Lower leg skin (tissue), 4 donors: ENCODE data around the gene PDLIM7. TPM values are rescaled to one million over a fixed set of nuclear protein-coding genes. Genes with fewer than 3 reads are reported as not detected.

ENCODE experiments used
- DNase-seq, 2 donors: peaks; one replicate each; pipeline ENCODE4 v3.0.0-alpha.2; 2019; ENCODE audit warnings: low spot score in 2 of 2
- H3K4me3 ChIP-seq: fragments of 200-600 bp; sonication (generic); 2 replicates; pipeline ENCODE4 v1.5.1; 2017; ENCODE audit warnings: mild to moderate bottlenecking, low read depth; ENCODE audit not compliant: poor library complexity, severe bottlenecking
- CTCF ChIP-seq, 3 donors: fragments of 450-650 bp; IDR thresholded peaks; one replicate each; pipeline ENCODE4 v1.5.1; 2016; ENCODE audit warnings: antibody characterized with exemption in 3 of 3, mild to moderate bottlenecking in 3 of 3, moderate library complexity in 2 of 3
- POLR2A ChIP-seq, 2 donors: fragments of 450-650 bp; IDR thresholded peaks; one replicate each; pipeline ENCODE4 v1.6.1; 2016 to 2017; ENCODE audit warnings: antibody characterized with exemption in 2 of 2, mild to moderate bottlenecking in 1 of 2, moderate library complexity in 1 of 2
- WGBS, 2 donors: methylation state at CpG; one replicate each; pipeline ENCODE4 v1.1.5; 2018; 5-methylcytosine and 5-hydroxymethylcytosine counted together
- intact Hi-C: fragments of 100-400 bp; cut with DNase I; formaldehyde crosslinking; loops from one replicate; pipeline ENCODE4 v1.15.0; 2023; ENCODE audit warnings: low total_unique reads
- total RNA-seq, 4 donors: library from RNA; depleted of rRNA; stranded (reverse); fragments of >200 nt; gene quantifications; one replicate each; pipeline ENCODE4 v1.1.0, GENCODE V29; 2016

Gene PDLIM7
- total RNA-seq, 4 donors from 2014 or later: 11.8 to 31.7 (median 23.5) TPM

- TF ChIP-seq CTCF (IDR thresholded peaks at IDR 0.05): no peak
- TF ChIP-seq POLR2A (IDR thresholded peaks at IDR 0.05): no peak
These were observed 12.7 kb upstream of the PDLIM7 start for GRCh38 chr5:177509991-177510566.

GRCh38 chr5:177509381-177509951, 12.1 kb upstream of the PDLIM7 start, which contains the start of gene DOK3:
TSS of gene DOK3 (minus strand) at chr5:177509826. CDS start at chr5:177509540, 286 bp downstream.
- TF ChIP-seq POLR2A (IDR thresholded peaks at IDR 0.05) (no peak), CTCF (IDR thresholded peaks at IDR 0.05) (no peak)
- WGBS, 2 donors: 32 to 39% methylated on average over 20 of the region's 20 CpGs
- DNase-seq: no peak
- intact Hi-C loops: no loop called here
- H3K4me3 ChIP-seq: no peak within 1 kb of the TSS

More at GRCh38 chr5:177509991-177510566, 12.7 kb upstream of the PDLIM7 start:
- intact Hi-C loops: no loop called here
- WGBS, 2 donors: 68 to 69% methylated on average over 11 of the region's 11 CpGs
- DNase-seq: no peak
- H3K4me3 ChIP-seq: no peak overlapping the region

- no peak overlapping the region for H3K4me3 ChIP-seq
- no peak for TF ChIP-seq CTCF (IDR thresholded peaks at IDR 0.05)
- no peak for DNase-seq
- intact Hi-C loops: no loop called here
- 54 to 68% methylated on average over 8 of the region's 8 CpGs for WGBS, 2 donors
These were observed 11.4 kb upstream of the PDLIM7 start for GRCh38 chr5:177508837-177509236.

- TF ChIP-seq POLR2A (IDR thresholded peaks at IDR 0.05): no peak
- no peak for TF ChIP-seq CTCF (IDR thresholded peaks at IDR 0.05)
- H3K4me3 ChIP-seq: no peak overlapping the region
- DNase-seq: no peak
- WGBS, 2 donors: 80 to 87% methylated on average over 22 to 25 of the region's 26 CpGs
- intact Hi-C loops: no loop called here
These were observed 10.8 kb upstream of the PDLIM7 start for GRCh38 chr5:177508221-177508611.

- no peak for DNase-seq
- 76 to 80% methylated on average over 17 of the region's 17 CpGs for WGBS, 2 donors
- H3K4me3 ChIP-seq: no peak overlapping the region
These were observed 10.3 kb upstream of the PDLIM7 start for GRCh38 chr5:177507596-177508220.

More at GRCh38 chr5:177507596-177508220, 10.3 kb upstream of the PDLIM7 start:
- intact Hi-C loops: no loop called here
- TF ChIP-seq POLR2A (IDR thresholded peaks at IDR 0.05) (no peak), CTCF (IDR thresholded peaks at IDR 0.05) (no peak)
